PFSK-1 (cell line): ENCODE measurements around the gene NDUFS8.

Source experiments
- FOXP2 ChIP-seq: optimal IDR thresholded peaks from 2 replicates; pipeline ENCODE3; 2011; ENCODE audit warnings: borderline replicate concordance, control low read depth, inconsistent platforms; ENCODE audit not compliant: insufficient read depth; ENCODE audit errors: extremely low read length, extremely low read depth
- POLR2AphosphoS5 ChIP-seq: IDR thresholded peaks from 2 replicates; pipeline ENCODE4 v1.6.1; 2012; ENCODE audit warnings: low read depth, mild to moderate bottlenecking, control low read depth, low read length, moderate library complexity
- SIN3A ChIP-seq: IDR thresholded peaks from 2 replicates; pipeline ENCODE4 v1.6.1; 2012; ENCODE audit warnings: mild to moderate bottlenecking, low read length, moderate library complexity, borderline replicate concordance; ENCODE audit not compliant: insufficient read depth
- TAF1 ChIP-seq: IDR thresholded peaks from 2 replicates; pipeline ENCODE4 v1.6.1; 2012; ENCODE audit warnings: low read length, control low read depth, borderline replicate concordance; ENCODE audit not compliant: insufficient read depth
- TF ChIP-seq, protein P1 (sequence below), 2 experiments: IDR thresholded peaks; 2 replicates each; pipeline versions ENCODE4 v1.6.1 to v1.8.0; 2011 to 2012; ENCODE audit warnings: low read depth in 2 of 2, low read length in 2 of 2, control low read depth in 1 of 2, inconsistent platforms in 1 of 2, mild to moderate bottlenecking in 1 of 2, moderate library complexity in 1 of 2; ENCODE audit not compliant: insufficient read depth in 1 of 2

The NDUFS8 gene

DNA sequence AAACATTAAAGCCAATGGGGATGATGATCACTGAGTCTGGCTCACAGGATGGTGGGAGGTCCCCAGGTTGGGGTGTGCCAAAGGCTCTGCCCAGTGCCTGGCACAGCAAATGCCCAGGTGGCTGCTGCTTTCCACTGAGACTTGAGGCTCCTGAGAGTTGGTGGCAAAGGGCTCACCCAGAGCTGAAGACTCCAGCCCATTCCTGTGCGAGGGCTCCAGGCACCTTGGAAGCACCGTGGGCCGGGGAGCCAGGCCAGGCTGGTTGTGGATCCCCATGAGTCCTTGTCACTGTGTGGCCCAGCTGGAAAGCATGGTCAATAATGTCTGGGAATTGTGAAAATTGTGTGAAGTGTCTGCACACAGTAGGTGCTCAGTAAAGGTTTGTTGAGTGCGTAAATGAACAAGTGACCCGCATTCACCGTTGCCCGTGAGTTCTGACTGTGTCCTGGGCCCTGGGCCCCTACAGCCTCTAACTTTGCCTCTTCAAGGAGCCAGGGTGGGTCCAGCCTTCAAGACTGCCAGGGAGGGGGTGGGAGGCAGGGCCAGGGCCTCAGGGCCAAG is 23.8 kb upstream of the NDUFS8 start:
- no peak for TF ChIP-seq FOXP2
- TF ChIP-seq, protein P1, sequence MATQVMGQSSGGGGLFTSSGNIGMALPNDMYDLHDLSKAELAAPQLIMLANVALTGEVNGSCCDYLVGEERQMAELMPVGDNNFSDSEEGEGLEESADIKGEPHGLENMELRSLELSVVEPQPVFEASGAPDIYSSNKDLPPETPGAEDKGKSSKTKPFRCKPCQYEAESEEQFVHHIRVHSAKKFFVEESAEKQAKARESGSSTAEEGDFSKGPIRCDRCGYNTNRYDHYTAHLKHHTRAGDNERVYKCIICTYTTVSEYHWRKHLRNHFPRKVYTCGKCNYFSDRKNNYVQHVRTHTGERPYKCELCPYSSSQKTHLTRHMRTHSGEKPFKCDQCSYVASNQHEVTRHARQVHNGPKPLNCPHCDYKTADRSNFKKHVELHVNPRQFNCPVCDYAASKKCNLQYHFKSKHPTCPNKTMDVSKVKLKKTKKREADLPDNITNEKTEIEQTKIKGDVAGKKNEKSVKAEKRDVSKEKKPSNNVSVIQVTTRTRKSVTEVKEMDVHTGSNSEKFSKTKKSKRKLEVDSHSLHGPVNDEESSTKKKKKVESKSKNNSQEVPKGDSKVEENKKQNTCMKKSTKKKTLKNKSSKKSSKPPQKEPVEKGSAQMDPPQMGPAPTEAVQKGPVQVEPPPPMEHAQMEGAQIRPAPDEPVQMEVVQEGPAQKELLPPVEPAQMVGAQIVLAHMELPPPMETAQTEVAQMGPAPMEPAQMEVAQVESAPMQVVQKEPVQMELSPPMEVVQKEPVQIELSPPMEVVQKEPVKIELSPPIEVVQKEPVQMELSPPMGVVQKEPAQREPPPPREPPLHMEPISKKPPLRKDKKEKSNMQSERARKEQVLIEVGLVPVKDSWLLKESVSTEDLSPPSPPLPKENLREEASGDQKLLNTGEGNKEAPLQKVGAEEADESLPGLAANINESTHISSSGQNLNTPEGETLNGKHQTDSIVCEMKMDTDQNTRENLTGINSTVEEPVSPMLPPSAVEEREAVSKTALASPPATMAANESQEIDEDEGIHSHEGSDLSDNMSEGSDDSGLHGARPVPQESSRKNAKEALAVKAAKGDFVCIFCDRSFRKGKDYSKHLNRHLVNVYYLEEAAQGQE (IDR thresholded peaks at IDR 0.05; ENCODE audit: insufficient read depth in 1 of 2, low read depth in 2 of 2, low read length in 2 of 2): no peak
- TF ChIP-seq SIN3A: no peak
- TF ChIP-seq TAF1: no peak
- no peak for TF ChIP-seq POLR2AphosphoS5

DNA sequence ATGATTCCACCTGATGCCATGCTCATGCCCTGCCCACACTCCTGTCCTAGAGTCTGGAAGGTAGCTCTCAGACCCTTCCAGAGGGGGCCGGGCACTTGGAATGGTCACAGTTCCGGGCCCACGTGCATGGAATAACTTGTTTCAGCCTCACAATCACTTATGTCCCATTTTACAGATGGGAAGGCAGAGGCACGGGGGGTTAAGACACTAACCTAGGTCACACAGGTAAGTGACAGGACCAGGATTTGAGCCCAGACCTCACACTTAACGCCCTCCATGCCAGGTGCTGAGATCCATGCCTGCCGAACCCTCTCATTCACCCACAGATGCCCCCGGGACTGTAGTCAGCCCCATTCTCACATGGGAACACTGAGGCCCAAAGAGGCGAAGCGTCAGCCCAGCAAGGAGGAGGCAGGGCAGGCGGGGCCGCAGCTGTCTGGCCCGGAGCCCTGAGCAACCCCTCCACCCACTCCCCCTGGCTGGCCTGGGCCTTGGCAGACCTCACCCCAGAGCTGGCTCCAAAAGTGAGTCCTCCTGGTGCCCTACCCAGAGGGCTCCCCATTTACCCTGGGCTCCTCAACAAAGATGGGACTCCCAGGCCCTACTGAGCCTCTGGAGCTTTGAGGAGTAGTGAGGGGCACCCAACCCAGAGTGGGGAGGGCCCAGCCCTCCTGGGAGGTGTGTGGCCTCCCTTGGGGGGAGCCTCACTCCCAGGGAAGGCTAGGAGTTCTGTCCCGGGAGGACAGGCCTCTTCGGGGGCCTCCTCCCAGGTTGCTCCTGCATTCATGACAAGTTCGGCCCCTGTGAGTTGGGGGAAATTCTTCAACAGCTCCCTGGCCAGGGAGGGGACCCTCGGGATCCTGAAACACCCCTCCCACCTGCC is 22.7 kb upstream of the NDUFS8 start:
- TF ChIP-seq TAF1 (no peak), FOXP2 (no peak), POLR2AphosphoS5 (no peak), SIN3A (no peak)
- TF ChIP-seq, protein P1 (IDR thresholded peaks at IDR 0.05; ENCODE audit: insufficient read depth in 1 of 2, low read depth in 2 of 2, low read length in 2 of 2): no peak

DNA sequence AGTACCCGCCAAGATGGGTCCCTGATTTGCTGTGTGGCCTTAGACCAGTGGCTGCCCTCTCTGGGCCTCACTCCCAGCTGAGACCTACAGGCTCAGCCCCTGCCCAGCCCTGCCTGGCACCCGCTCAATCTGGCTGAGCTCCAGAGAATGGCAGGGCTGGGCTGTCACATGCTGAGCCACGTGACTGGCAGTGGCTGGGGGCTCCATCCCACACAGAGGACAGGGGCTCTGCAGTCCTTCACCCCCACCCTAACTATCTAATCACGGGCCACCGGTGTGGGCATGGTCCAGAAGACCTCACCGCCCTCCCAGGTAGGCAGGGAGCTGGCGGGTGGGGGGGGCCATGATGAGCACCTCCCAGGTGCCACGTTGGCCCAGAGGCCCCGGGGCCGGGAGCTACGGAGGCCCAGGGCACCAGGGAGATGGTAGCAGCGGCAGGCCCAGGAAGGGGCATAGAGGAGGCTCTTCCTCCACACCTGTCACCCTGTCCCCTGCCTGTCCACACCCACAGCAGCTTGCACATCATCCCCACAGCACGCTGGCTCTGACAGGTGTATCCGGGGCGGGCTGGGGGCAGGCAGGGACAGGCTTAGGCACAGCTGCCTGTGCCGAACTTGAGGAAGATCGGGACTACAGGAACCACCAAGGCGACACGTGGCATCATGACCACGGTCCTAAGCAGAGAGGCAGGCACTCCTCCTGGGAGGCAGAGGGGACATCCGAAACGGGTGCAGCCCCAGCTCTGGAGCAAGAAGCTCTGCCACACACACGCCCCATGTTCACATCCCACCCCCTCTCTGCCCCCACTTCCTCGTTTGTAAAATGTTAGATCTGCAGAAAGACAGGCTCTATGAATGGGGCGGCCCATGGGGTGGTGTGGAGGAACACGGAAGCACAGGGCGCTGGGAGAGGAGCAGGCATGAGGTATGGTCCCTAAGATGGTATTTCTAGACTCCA is 21.8 kb upstream of the NDUFS8 start:
- TF ChIP-seq POLR2AphosphoS5: no peak
- TF ChIP-seq, protein P1 (IDR thresholded peaks at IDR 0.05; ENCODE audit: insufficient read depth in 1 of 2, low read depth in 2 of 2, low read length in 2 of 2): no peak
- TF ChIP-seq FOXP2: no peak
- TF ChIP-seq TAF1: no peak
- no peak for TF ChIP-seq SIN3A

DNA sequence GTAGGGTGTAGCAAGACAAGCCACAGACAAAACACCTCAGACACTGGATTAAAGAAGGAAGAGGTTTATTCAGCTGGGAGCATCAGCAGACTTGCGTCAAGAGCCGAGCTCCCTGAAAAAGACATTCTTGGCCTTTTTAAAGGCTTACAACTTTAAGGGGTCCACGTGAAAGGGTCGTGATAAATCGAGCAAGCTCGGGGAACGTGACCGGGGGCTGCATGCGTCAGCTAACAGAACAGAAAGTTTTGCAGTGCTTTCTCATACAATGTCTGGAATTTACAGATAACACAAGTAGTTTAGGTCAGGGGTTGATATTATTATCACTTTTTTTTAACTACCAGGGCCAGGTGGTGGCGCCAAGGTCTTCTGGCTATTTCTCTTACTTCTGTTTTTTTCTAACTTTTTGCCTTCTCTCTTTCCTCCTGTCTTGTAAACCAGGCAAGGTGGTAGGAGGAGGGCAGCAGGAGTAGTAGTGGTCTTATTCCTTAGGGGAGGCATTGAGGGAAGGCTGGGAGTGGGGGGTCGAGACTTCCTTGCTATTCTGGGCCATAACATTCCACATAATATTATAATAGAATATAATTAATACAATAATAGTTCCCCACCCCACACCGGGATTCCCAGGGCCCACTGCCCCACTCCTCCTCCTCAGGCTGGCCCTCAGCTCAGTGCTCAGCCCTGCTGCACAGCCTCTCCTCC is 20.9 kb upstream of the NDUFS8 start:
- no peak for TF ChIP-seq SIN3A
- TF ChIP-seq, protein P1 (IDR thresholded peaks at IDR 0.05; ENCODE audit: insufficient read depth in 1 of 2, low read depth in 2 of 2, low read length in 2 of 2): no peak
